Activated T-cell treated with anti-CD3 and anti-CD28 coated beads for 1 hour (primary cell): ENCODE results near the gene MIPOL1.
"Not testable (repeated sequence)": the region's sequence is repeated elsewhere in the genome, so short reads cannot be mapped to it uniquely, and the experiment has no call there.

ENCODE experiments used
- DNase-seq: peaks from one replicate; pipeline ENCODE4 v3.0.0-alpha.2; 2020; ENCODE audit warnings: low read depth

MIPOL1 gene

DNA sequence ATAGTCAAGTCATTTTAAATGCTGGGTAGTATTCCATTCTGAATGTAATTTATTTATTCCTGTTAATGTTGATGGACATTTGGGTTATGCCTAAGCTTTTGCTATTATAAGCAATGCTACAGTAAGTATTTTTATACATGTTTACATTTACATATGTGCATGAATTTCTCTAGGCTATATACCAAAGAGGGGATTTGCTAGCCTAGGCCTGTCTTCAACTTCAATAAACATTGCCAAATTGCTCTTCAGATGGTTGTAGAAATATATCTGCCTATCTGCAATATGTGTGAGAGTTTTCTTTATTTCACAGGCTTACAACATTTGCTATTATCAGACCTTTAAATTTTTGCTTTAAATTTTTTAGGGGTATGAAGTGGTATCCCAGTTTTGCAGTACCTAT, 87.0 kb downstream of the MIPOL1 start:
- no peak for DNase-seq

GRCh38 chr14:37285220-37285619, 87.5 kb downstream of the MIPOL1 start:
- no peak for DNase-seq

DNA sequence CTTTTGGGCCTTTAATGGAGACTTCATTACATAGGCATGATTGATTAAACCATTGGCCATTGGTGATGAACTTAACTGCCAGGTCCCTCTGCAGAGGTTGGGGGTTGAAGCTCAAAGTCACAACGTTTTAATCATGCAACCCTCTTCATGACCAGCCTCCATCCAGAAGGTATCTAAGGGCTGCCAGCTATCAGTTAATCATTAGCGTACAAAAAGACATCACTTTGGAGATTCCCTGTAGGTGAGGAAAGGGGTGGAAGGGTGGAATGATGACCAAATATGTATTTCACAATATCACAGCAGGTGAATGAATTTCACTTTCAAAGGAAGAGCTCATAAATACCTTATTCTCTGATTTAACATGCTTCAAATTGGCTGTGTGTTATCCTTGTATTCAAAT, 92.0 kb downstream of the MIPOL1 start:
- DNase-seq, result no peak

DNA sequence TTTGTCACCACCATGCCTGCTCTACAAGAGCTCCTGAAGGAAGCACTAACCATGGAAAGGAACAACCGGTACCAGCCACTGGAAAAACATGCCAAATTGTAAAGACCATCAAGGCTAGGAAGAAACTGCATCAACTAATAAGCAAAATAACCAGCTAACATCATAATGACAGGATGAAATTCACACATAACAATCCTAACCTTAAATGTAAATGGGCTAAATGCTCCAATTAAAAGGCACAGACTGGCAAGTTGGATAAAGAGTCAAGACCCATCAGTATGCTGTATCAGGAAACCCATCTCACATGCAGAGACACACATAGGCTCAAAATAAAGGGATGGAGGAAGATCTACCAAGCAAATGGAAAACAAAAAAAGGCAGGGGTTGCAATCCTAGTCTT, 97.5 kb downstream of the MIPOL1 start:
- DNase-seq, result not testable (repeated sequence)

DNA sequence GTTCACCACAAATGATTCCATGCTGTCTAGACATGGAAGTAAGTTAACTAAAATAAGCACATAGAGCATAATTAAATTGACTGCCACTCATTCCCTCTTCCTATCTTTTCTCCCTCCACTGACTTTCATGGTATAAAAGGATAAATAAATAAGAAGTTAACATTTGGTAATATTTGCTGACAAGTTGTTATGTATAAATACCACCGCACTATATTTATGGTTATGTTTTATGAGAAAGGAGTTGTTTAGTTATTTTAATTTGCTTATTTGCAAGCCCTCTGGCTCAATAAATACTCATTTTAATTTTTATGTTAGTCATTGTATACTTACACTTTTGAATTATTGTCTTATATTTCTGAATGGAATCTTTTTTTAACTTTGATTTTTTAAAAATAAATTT, 113.5 kb downstream of the MIPOL1 start:
- DNase-seq, result no peak

DNA sequence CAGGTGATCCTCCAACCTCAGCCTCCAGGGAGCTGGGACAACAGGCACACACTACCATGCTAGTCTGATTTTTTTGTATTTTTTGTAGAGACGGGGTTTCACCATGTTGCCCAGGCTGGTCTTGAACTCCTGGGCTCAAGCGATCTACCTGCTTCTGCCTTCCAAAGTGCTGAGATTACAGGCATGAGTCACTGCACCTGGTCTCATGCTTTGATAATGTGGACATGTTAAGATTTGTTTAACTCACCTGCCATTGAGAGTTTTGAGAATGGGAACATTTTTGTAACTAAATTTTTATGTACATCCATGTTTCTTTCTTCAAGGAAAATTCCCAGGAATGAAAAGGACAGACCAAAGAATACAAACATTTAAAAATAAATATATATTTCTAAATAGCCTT, 121.2 kb downstream of the MIPOL1 start:
- no peak for DNase-seq

DNA sequence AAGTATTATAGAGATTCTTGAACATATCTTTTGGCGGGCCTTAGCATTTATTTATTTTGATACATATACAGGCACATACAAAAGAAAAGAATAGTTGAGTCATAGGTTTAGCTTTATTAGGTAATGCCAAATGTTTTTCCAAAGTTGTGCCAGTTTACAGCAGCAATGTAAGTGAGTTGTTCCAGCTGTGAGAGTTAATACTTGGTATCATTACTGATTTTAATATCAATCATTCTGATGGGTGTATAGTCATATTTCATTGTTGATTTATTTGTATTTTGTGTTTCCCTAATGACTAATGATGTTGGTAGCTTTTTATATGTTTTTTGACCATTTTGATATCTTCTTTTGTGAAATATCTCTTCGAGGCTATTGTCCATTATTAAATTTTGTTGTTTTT, 122.4 kb downstream of the MIPOL1 start:
- DNase-seq, result no peak

DNA sequence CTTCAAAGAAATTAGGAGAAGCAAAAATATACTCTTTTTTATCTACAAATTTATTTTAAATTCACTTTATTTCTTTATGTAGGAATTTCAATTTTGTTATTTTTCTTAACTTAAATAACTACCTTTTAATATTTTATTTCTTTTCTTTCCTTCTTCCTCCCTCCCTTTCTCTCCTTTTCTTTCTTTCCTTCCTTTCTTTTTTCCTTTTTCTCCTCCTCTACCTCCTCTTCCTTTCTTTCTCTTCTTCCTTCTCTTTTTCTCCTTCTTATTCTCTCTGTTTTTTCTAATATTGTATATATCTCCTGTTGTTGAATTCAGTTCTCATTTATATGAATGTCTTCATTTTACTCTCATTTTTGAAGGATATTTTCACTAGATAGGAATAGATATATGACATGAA, 127.6 kb downstream of the MIPOL1 start:
- no peak for DNase-seq

DNA sequence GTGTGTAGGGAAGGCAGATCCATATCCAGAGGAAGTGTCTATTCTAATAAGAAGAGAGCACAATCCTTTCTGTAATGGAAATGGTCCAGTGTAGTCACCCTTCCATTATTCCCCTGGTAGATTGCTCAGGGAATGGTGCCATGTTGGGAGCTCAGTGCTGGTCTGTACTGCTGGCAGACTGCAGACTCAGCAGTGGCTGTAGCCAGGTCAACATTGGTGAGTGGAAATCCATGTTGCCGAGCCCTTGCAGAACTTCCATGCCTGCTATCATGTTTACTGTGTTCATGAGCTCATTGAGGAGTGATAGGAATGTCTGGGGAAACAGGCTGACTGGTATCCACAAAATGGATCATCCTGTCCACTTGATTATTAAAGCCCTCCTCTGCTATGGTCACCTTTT, 128.7 kb downstream of the MIPOL1 start:
- DNase-seq, result no peak

GRCh38 chr14:37327933-37328332, 130.2 kb downstream of the MIPOL1 start:
- not testable (repeated sequence) for DNase-seq

GRCh38 chr14:37328673-37329072, 130.9 kb downstream of the MIPOL1 start:
- DNase-seq, result no peak

GRCh38 chr14:37329189-37330001, 131.7 kb downstream of the MIPOL1 start:
- DNase-seq, result no peak

GRCh38 chr14:37330910-37331309, 133.2 kb downstream of the MIPOL1 start:
- DNase-seq, result no peak

DNA sequence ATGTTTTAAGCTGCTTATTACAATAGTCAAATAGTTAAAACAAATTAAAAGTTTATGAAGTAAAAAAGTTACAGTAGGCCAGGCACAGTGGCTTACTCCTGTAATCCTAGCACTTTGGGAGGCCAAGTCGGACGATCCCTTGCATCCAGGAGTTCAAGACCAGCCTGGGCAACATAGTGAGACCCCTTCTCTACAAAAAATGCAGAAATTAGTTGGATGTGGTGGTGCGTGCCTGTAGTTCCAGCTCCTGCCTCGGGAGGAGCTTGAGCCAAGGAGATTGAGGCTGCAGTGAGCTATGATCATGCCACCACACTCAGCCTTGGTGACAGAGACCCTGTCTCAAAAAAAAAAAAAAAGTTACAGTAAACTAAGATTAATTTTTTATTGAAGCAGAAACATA, 142.6 kb downstream of the MIPOL1 start:
- no peak for DNase-seq

DNA sequence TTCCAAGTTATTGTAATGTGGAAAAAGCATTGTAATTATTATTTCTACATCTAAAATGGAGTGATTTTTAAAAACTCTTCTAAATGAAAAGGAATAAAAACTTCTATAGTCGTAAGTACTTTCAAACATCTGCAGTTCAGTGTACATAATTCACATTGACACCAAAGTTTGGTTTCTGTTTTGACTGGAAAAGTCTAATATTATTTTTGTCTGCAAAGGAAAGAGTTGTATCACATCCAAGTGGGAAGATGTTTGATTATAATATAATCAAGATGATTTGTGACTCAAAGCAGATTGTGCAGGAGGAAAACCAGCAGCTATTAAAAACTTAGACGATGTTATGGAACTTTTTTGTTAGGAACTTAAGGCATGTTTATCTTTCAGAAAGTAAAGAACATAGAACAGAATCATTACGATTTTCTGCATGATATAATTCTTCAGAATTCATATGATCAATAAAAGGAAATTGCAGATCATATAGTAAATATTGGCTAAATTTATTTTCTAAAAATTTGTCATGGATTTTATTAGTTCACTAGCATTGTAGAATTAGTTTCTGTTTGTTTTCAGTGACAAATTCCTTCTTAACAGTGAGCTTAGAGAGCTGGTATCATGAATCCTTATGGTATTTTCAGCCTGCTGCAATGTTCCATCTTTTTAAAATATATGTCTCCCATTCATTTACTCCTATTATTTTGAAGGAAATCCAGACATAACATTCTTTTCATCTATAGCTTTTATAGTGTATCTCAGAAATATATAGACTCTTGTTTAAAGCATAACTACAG, 145.8 kb downstream of the MIPOL1 start:
- DNase-seq, result no peak

GRCh38 chr14:37363661-37364060, 165.9 kb downstream of the MIPOL1 start:
- DNase-seq, result no peak

DNA sequence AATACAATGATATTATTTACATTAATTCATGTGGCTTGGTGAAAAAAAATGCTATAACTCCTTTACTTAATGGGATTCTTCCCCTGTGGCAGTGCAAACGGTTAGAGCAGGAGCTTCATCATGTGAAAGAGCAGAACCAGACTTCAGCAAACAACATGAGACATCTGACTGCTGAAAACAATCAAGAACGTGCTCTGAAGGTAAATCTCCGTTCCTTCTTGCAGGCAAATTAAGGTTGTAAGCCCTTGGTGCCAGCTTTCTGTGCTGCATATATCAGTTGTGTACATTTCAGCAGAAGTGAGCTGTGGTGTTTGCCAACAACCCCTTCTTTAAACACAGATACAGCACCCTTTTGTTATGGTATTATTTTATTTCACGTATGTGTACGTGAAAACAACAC, 171.7 kb downstream of the MIPOL1 start:
- DNase-seq, result no peak

DNA sequence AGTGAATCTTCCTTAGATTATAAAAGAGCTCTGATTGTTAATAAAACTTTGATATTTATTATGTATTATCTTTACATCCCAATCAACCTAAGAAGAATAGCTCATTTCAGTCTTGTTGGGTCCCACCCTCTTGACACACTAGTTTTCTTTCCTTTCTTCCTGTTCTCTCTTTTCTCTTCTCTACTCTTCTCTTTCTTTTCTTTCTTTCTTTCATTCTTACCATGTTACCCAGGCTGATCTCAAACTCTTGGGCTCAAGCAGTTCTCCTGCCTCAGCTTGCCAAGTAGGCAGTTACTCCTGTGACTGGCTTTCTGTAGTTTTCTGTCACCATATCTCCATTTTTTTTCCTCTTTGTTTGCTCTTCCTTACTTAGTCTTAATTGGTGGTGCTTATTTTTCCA, 177.8 kb downstream of the MIPOL1 start:
- no peak for DNase-seq

DNA sequence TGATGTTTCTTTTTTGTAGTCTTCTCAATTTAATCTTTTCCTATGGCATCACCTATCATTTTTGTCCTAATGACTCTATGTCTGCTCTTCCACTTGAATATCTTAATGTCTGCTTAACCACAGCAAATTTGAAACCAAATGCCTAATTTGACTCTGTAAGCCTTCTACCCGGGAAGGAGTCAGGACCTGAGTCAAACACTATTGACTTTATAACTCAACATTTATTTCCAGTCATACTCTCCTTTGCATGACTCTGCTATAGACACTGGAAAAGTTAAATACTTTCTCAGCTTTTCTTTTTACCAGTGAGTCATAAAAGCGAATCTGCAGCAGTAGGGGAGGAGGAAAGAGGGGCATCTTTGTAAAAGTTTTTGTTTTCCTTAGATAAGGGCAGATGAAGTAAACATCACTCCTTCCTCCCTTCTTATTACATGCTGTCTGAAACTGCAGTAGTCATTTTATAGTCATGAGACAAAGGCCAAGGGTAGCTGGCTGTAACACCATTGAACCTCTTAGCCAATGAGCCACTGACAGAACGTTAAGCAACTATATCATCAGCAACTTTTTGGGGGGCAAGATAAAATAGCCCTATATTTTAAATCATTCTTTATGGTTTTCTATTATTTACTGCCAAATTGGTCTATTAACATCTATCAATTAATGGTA, 179.3 kb downstream of the MIPOL1 start:
- no peak for DNase-seq

DNA sequence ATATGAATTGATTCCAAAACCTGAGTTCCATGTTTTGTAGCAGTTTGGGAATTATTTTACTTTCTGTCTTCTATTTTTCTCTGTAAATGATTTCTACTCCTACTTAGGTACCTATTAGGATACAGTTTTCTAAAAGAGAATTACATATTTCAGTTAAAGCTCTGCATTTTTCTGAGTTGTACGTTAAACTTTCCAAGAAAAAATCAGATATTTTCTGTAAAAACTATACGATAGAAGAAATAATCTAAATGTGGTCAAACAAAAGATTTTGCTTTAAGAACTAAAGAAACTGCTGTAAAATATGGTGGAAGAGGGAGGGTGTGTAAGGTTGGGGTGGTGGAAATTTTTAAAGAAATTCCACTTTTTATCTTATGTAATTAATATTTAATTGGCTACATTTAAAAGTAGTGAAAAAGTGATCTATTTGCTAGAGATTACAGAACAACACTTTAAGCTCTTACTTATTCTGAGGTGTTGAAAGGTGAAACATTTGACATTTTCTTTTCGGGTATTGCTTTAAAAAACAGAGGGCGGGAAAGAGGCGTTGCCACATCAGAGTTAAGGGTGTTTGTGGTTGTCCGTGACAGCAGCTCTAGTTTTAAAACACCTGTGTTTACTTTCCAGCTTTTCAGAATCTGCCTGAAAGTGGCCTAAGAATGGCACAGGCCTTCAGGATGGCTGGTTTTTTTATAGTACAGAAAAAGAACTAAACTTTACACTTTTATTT, 187.3 kb downstream of the MIPOL1 start:
- no peak for DNase-seq

- not testable (repeated sequence) for DNase-seq
These were observed 199.6 kb downstream of the MIPOL1 start for GRCh38 chr14:37397157-37397940.

GRCh38 chr14:37397941-37398215, 200.1 kb downstream of the MIPOL1 start:
- DNase-seq, result no peak
